HEK293 (cell line): Measurements from ENCODE around the gene ARFIP2.

ENCODE experiments used
- CTCF ChIA-PET: fragments of 350-600 bp; formaldehyde crosslinking; extraction: SDS; loops from one replicate; lab custom pipeline; 2021; ENCODE audit warnings: antibody characterized with exemption; lab: Yijun Ruan, JAX
- POLR2A ChIA-PET: fragments of 300-600 bp; formaldehyde crosslinking; extraction: SDS; loops from one replicate; lab custom pipeline; 2020; ENCODE audit warnings: antibody characterized with exemption, inconsistent platforms; lab: Yijun Ruan, JAX
- H3K27ac ChIP-seq: fragments of 200-500 bp; sonication (Bioruptor generic); 2 replicates; pipeline ENCODE4 v1.5.1; 2014; ENCODE audit warnings: low read depth, low read length, control low read depth, inconsistent platforms; ENCODE audit errors: extremely low read depth
- H3K36me3 ChIP-seq, 2 experiments: fragments of 200-500 bp in 1 of 2; sonication (Bioruptor generic) in 1 of 2; 1 replicate in 1 of 2; 2 replicates in 1 of 2; pipeline ENCODE4 v1.5.1; 2014 to 2017; ENCODE audit warnings: inconsistent platforms in 2 of 2, low read length in 2 of 2; ENCODE audit not compliant: control insufficient read depth in 2 of 2, insufficient read depth in 1 of 2
- H3K4me1 ChIP-seq: fragments of 200-500 bp; sonication (Bioruptor generic); 2 replicates; pipeline ENCODE4 v1.5.1; 2014; ENCODE audit warnings: mild to moderate bottlenecking, low read length, inconsistent platforms; ENCODE audit not compliant: control insufficient read depth, insufficient read depth
- H3K4me3 ChIP-seq: 2 replicates; pipeline ENCODE4 v1.5.1; 2011; ENCODE audit warnings: low read depth, mild to moderate bottlenecking, control low read depth, low read length, moderate library complexity
- H3K9me3 ChIP-seq: fragments of 200-500 bp; sonication (Bioruptor generic); 2 replicates; pipeline ENCODE4 v1.5.1; 2014; ENCODE audit warnings: low read depth, low read length, inconsistent platforms; ENCODE audit not compliant: control insufficient read depth, insufficient read depth
- BCL6B ChIP-seq: fragments of 450-650 bp; formaldehyde crosslinking; IDR thresholded peaks from 2 replicates; pipeline ENCODE4 v1.5.1; 2017; ENCODE audit warnings: missing biosample characterization, missing genetic modification characterization
- GLIS2 ChIP-seq: fragments of 450-650 bp; formaldehyde crosslinking; IDR thresholded peaks from 2 replicates; pipeline ENCODE4 v1.5.1; 2016; ENCODE audit warnings: missing biosample characterization, missing genetic modification characterization
- HOXA7 ChIP-seq: sonication (generic); formaldehyde crosslinking; IDR thresholded peaks from 2 replicates; pipeline ENCODE4 v1.8.1; 2022; ENCODE audit warnings: missing genetic modification reagents, borderline replicate concordance
- HOXC10 ChIP-seq: sonication (generic); formaldehyde crosslinking; IDR thresholded peaks from 2 replicates; pipeline ENCODE4 v1.8.1; 2023; ENCODE audit warnings: mild to moderate bottlenecking, missing genetic modification reagents
- SP7 ChIP-seq: fragments of 450-650 bp; formaldehyde crosslinking; IDR thresholded peaks from 2 replicates; pipeline ENCODE4 v1.5.1; 2016; ENCODE audit warnings: missing biosample characterization, missing genetic modification characterization
- ZNF10 ChIP-seq: fragments of 450-650 bp; formaldehyde crosslinking; IDR thresholded peaks from 2 replicates; pipeline ENCODE4 v1.5.1; 2017; ENCODE audit warnings: missing biosample characterization, missing genetic modification characterization
- ZNF211 ChIP-seq: fragments of 450-650 bp; formaldehyde crosslinking; IDR thresholded peaks from 2 replicates; pipeline ENCODE4 v1.5.1; 2016; ENCODE audit warnings: low read depth, missing biosample characterization, missing genetic modification characterization
- ZNF24 ChIP-seq: fragments of 450-650 bp; formaldehyde crosslinking; IDR thresholded peaks from 2 replicates; pipeline ENCODE4 v1.5.1; 2016; ENCODE audit warnings: missing biosample characterization, missing genetic modification characterization
- ZNF266 ChIP-seq: fragments of 450-650 bp; formaldehyde crosslinking; IDR thresholded peaks from 2 replicates; pipeline ENCODE4 v1.5.1; 2016; ENCODE audit warnings: missing biosample characterization, missing genetic modification characterization, low read depth
- ZNF292 ChIP-seq: fragments of 450-650 bp; formaldehyde crosslinking; IDR thresholded peaks from 2 replicates; pipeline ENCODE4 v1.5.1; 2016; ENCODE audit warnings: low read depth, missing biosample characterization, missing genetic modification characterization, borderline replicate concordance
- ZNF311 ChIP-seq: fragments of 450-650 bp; formaldehyde crosslinking; IDR thresholded peaks from 2 replicates; pipeline ENCODE4 v1.5.1; 2017; ENCODE audit warnings: missing biosample characterization, missing genetic modification characterization, borderline replicate concordance
- ZNF391 ChIP-seq: fragments of 450-650 bp; formaldehyde crosslinking; IDR thresholded peaks from 2 replicates; pipeline ENCODE4 v1.5.1; 2016; ENCODE audit warnings: low read depth, missing biosample characterization, missing genetic modification characterization, borderline replicate concordance
- ZNF48 ChIP-seq: fragments of 450-650 bp; formaldehyde crosslinking; IDR thresholded peaks from 2 replicates; pipeline ENCODE4 v1.5.1; 2016; ENCODE audit warnings: missing biosample characterization, missing genetic modification characterization
- ZNF501 ChIP-seq: fragments of 450-650 bp; formaldehyde crosslinking; IDR thresholded peaks from 2 replicates; pipeline ENCODE4 v1.5.1; 2016; ENCODE audit warnings: missing biosample characterization, missing genetic modification characterization
- ZNF549 ChIP-seq: fragments of 450-650 bp; IDR thresholded peaks from 2 replicates; pipeline ENCODE4 v1.5.1; 2018; ENCODE audit warnings: missing biosample characterization, missing genetic modification characterization, mild to moderate bottlenecking, inconsistent platforms, moderate library complexity
- ZNF555 ChIP-seq: fragments of 450-650 bp; formaldehyde crosslinking; conservative IDR thresholded peaks from 2 replicates; pipeline ENCODE4 v1.5.1; 2017; ENCODE audit warnings: missing biosample characterization, mild to moderate bottlenecking, missing genetic modification characterization, inconsistent platforms
- ZNF558 ChIP-seq: fragments of 450-650 bp; formaldehyde crosslinking; IDR thresholded peaks from 2 replicates; pipeline ENCODE4 v1.5.1; 2016; ENCODE audit warnings: missing biosample characterization, missing genetic modification characterization
- ZNF621 ChIP-seq: fragments of 450-650 bp; formaldehyde crosslinking; IDR thresholded peaks from 2 replicates; pipeline ENCODE4 v1.5.1; 2017; ENCODE audit warnings: missing biosample characterization, missing genetic modification characterization
- ZNF707 ChIP-seq: fragments of 450-650 bp; formaldehyde crosslinking; IDR thresholded peaks from 2 replicates; pipeline ENCODE4 v1.5.1; 2016; ENCODE audit warnings: missing biosample characterization, missing genetic modification characterization
- TF ChIP-seq, protein P1 (sequence below): fragments of 450-650 bp; formaldehyde crosslinking; IDR thresholded peaks from 2 replicates; pipeline ENCODE4 v1.5.1; 2016; ENCODE audit warnings: missing biosample characterization, missing genetic modification characterization

Gene ARFIP2

DNA sequence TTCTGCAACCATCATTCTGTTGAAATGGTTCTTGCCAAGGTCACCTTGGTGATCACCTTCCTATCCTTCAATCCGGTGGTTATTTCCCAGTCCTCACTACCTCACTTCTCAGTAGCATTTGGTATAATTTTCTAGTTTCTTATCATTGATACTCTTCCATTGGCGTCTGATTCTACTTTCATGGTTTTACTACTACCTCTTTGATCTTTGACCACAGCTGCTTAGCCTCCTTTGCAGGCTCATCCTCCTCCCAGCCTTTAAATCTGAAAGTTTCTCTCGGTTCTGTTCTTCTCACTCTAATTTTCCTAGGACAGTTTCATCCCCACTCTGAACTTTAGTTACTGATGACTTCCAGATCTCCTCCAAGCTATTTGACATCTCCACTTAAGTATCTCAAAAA lies 5.1 kb upstream of the ARFIP2 start:
- H3K9me3 ChIP-seq, result no peaks in the 10 kb centered on the region
- H3K4me3 ChIP-seq, result no peak overlapping the region
- H3K27ac ChIP-seq, result no peak overlapping the region
- ChIA-PET CTCF (interaction anchor here (0.6 to 1.5 kb wide), 6 partner anchors 19 to 129 kb away, joined by 3 to 8 read pairs (median 5); no protein-coding TSS in a partner anchor), POLR2A (no interaction called here)
- TF ChIP-seq HOXC10 (no peak), GLIS2 (no peak), ZNF549 (tag by site-specific recombination) (no peak), ZNF10 (no peak), ZNF311 (no peak), ZNF501 (no peak), ZNF391 (tag by site-specific recombination) (no peak), SP7 (no peak), ZNF558 (tag by site-specific recombination) (no peak), ZNF266 (tag by site-specific recombination) (no peak), HOXA7 (CRISPR knock-in tag) (no peak), BCL6B (tag by site-specific recombination) (no peak), ZNF555 (tag by site-specific recombination) (no peak), ZNF211 (no peak), ZNF48 (no peak)
- TF ChIP-seq, protein P1, sequence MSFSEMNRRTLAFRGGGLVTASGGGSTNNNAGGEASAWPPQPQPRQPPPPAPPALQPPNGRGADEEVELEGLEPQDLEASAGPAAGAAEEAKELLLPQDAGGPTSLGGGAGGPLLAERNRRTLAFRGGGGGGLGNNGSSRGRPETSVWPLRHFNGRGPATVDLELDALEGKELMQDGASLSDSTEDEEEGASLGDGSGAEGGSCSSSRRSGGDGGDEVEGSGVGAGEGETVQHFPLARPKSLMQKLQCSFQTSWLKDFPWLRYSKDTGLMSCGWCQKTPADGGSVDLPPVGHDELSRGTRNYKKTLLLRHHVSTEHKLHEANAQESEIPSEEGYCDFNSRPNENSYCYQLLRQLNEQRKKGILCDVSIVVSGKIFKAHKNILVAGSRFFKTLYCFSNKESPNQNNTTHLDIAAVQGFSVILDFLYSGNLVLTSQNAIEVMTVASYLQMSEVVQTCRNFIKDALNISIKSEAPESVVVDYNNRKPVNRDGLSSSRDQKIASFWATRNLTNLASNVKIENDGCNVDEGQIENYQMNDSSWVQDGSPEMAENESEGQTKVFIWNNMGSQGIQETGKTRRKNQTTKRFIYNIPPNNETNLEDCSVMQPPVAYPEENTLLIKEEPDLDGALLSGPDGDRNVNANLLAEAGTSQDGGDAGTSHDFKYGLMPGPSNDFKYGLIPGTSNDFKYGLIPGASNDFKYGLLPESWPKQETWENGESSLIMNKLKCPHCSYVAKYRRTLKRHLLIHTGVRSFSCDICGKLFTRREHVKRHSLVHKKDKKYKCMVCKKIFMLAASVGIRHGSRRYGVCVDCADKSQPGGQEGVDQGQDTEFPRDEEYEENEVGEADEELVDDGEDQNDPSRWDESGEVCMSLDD (tag by site-specific recombination), result no peak
- H3K4me1 ChIP-seq, result no peaks in the 10 kb centered on the region
- H3K36me3 ChIP-seq, result peaks cover 3 to 83% of the 10 kb centered on the region in 2 experiments; a peak in 2 of 3 replicates

DNA sequence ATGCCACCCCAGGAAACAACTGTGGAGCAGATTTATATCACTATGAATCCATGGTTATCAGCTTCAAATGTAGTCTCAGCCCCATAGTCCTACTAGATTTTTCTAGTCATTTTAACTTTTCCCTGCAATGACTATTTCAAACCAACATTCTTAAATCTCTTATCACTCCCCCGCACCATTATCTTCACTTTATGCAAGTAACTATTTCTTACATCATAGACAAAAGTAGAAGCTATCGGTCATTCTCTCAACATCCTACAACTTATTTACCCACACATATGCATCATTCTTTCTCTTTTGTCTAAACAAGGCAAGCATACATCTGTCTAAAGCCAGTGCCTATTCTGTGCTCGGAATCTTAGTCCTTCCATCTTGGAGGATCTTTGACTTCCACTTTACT lies 4.5 kb upstream of the ARFIP2 start:
- H3K4me3 ChIP-seq, result no peak overlapping the region
- TF ChIP-seq ZNF24 (tag by site-specific recombination), result no peak
- TF ChIP-seq, all 188 proteins: peak for 0
- ChIA-PET POLR2A (no interaction called here), CTCF (interaction anchor here (0.5 to 1.5 kb wide), 4 partner anchors 20 to 887 kb away, joined by 3 to 8 read pairs (median 4); no protein-coding TSS in a partner anchor)
- no peaks in the 10 kb centered on the region for H3K4me1 ChIP-seq
- H3K9me3 ChIP-seq, result no peaks in the 10 kb centered on the region
- H3K27ac ChIP-seq, result no peak overlapping the region
- peaks cover 3 to 80% of the 10 kb centered on the region in 2 experiments; a peak in 2 of 3 replicates for H3K36me3 ChIP-seq

GRCh38 chr11:6483015-6483414 lies 1.9 kb upstream of the ARFIP2 start:
- H3K4me3 ChIP-seq, result no peak overlapping the region
- peaks cover 0 to 81% of the 10 kb centered on the region in 2 experiments; a peak in 1 of 3 replicates for H3K36me3 ChIP-seq
- no peaks in the 10 kb centered on the region for H3K4me1 ChIP-seq
- H3K9me3 ChIP-seq, result no peaks in the 10 kb centered on the region
- CTCF ChIA-PET, result interaction anchor here (0.6 to 1.5 kb wide), 4 partner anchors 9 to 104 kb away, joined by 3 to 5 read pairs (median 3); partner anchors contain the start of gene HPX
- H3K27ac ChIP-seq, result no peak overlapping the region
- POLR2A ChIA-PET, result interaction anchor here (2.9 kb wide), 1 partner anchor 14 kb away, joined by 40 read pairs; no protein-coding TSS in a partner anchor
- TF ChIP-seq ZNF292, result no peak
- no peak for TF ChIP-seq ZNF707 (tag by site-specific recombination)
- no peak for TF ChIP-seq ZNF621 (tag by site-specific recombination)
